Neural progenitor cell (in vitro differentiated cells): ENCODE data around the gene FMN1. TPM values are rescaled to one million over a fixed set of nuclear protein-coding genes. Genes with fewer than 3 reads are reported as not detected.

Source experiments
- DNase-seq: peaks from one replicate; pipeline ENCODE4 v3.0.0-alpha.2; 2016; ENCODE audit warnings: low spot score
- H2AFZ ChIP-seq: fragments of 200-600 bp; sonication (generic); replicated peaks from 2 replicates; pipeline ENCODE4 v1.6.1; 2016; ENCODE audit warnings: antibody characterized with exemption
- H3F3A ChIP-seq: fragments of 200-600 bp; sonication (generic); 2 replicates; pipeline ENCODE4 v1.6.1; 2016; ENCODE audit warnings: antibody characterized with exemption, low read depth
- H3K27ac ChIP-seq: fragments of 200-600 bp; sonication (generic); 2 replicates; pipeline ENCODE4 v1.5.1; 2016; ENCODE audit warnings: mild to moderate bottlenecking
- H3K27me3 ChIP-seq: fragments of 200-600 bp; sonication (generic); 2 replicates; pipeline ENCODE4 v1.6.1; 2016; ENCODE audit warnings: mild to moderate bottlenecking, moderate library complexity
- H3K36me3 ChIP-seq: fragments of 200-600 bp; sonication (generic); 2 replicates; pipeline ENCODE4 v1.5.1; 2016
- H3K4me1 ChIP-seq: fragments of 200-600 bp; sonication (generic); 2 replicates; pipeline ENCODE4 v1.6.1; 2016; ENCODE audit warnings: mixed run types
- H3K4me2 ChIP-seq: fragments of 200-600 bp; sonication (generic); 2 replicates; pipeline ENCODE4 v1.6.1; 2016
- H3K4me3 ChIP-seq: fragments of 200-600 bp; sonication (generic); 2 replicates; pipeline ENCODE4 v1.5.1; 2016
- H3K79me2 ChIP-seq: fragments of 200-600 bp; sonication (generic); 2 replicates; pipeline ENCODE4 v1.6.1; 2016; ENCODE audit warnings: low read depth
- H3K9ac ChIP-seq: fragments of 200-600 bp; sonication (generic); 2 replicates; pipeline ENCODE4 v1.6.1; 2016
- H3K9me3 ChIP-seq: fragments of 200-600 bp; sonication (generic); 2 replicates; pipeline ENCODE4 v1.5.1; 2016; ENCODE audit warnings: low read depth
- H4K20me1 ChIP-seq: fragments of 200-600 bp; sonication (generic); 2 replicates; pipeline ENCODE4 v1.6.1; 2016; ENCODE audit warnings: low read depth
- H3K27ac Mint-ChIP-seq: 3 replicates; pipeline ENCODE4 v1.8.0; 2021; ENCODE audit warnings: mixed read lengths
- H3K27me3 Mint-ChIP-seq: 2 replicates; pipeline ENCODE4 v1.8.0; 2022; ENCODE audit warnings: low read depth, mild to moderate bottlenecking, inconsistent platforms, moderate library complexity, mixed read lengths; ENCODE audit not compliant: insufficient read depth
- H3K36me3 Mint-ChIP-seq: 3 replicates; pipeline ENCODE4 v1.8.0; 2021; ENCODE audit warnings: mixed read lengths
- H3K4me1 Mint-ChIP-seq: 3 replicates; pipeline ENCODE4 v1.8.0; 2021; ENCODE audit warnings: mixed read lengths
- H3K4me3 Mint-ChIP-seq: 3 replicates; pipeline ENCODE4 v1.8.0; 2021; ENCODE audit warnings: mild to moderate bottlenecking, moderate library complexity, mixed read lengths
- H3K9me3 Mint-ChIP-seq: 3 replicates; pipeline ENCODE4 v1.8.0; 2020; ENCODE audit warnings: mixed read lengths
- EZH2 ChIP-seq: fragments of 200-600 bp; sonication (generic); IDR thresholded peaks from 2 replicates; pipeline ENCODE4 v1.6.1; 2017; ENCODE audit warnings: antibody characterized with exemption, mild to moderate bottlenecking, moderate library complexity
- EZH2phosphoT487 ChIP-seq: fragments of 200-600 bp; sonication (generic); IDR thresholded peaks from 2 replicates; pipeline ENCODE4 v1.6.1; 2017; ENCODE audit warnings: antibody characterized with exemption
- total RNA-seq: library from RNA; depleted of rRNA; stranded (reverse); fragments of >200 nt; gene quantifications from 2 replicates; pipeline ENCODE4 v1.2.3, GENCODE V29; 2015; ENCODE audit warnings: low replicate concordance
- TF ChIP-seq, protein P1 (sequence below): fragments of 200-600 bp; sonication (generic); IDR thresholded peaks from 2 replicates; pipeline ENCODE4 v1.5.1; 2017; ENCODE audit warnings: antibody characterized with exemption, mild to moderate bottlenecking

Gene FMN1
- total RNA-seq, 1 donor from 2014 or later = 5.7 TPM

DNA sequence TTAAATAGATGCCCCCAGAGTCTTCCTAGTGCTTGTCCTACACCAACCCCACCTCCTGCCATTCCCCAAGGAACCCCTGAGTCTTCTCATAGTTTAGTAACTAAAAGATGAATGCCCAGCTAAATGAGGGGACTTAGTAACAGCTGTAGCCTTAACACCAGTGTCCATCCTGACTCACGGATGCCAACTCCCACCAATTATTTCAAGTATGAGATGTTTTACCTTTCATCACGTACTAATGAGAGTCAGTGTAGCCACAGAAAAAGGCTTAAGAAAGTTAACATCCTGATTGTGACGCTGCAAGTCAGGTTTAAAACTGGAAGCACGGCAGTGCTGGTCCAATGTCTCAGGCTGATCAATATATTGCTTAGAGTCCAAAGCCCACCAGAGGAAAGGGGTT lies 109.9 kb downstream of the FMN1 start:
- Mint-ChIP-seq H3K27me3 (peaks cover 2% of the 10 kb centered on the region), H3K4me1 (peaks cover 50% of the 10 kb centered on the region), H3K9me3 (no peaks in the 10 kb centered on the region), H3K36me3 (no peaks in the 10 kb centered on the region), H3K4me3 (no peak overlapping the region), H3K27ac (no peak overlapping the region)
- Histone ChIP-seq H3F3A (no peaks in the 10 kb centered on the region), H2AFZ (no peak overlapping the region), H3K9ac (no peak overlapping the region), H3K27me3 (no peaks in the 10 kb centered on the region), H3K4me3 (no peak overlapping the region), H3K9me3 (no peaks in the 10 kb centered on the region), H4K20me1 (no peaks in the 10 kb centered on the region), H3K36me3 (no peaks in the 10 kb centered on the region), H3K4me1 (peaks cover 8% of the 10 kb centered on the region), H3K79me2 (no peaks in the 10 kb centered on the region), H3K27ac (no peak overlapping the region), H3K4me2 (no peak overlapping the region)
- DNase-seq = no peak
- TF ChIP-seq, protein P1, sequence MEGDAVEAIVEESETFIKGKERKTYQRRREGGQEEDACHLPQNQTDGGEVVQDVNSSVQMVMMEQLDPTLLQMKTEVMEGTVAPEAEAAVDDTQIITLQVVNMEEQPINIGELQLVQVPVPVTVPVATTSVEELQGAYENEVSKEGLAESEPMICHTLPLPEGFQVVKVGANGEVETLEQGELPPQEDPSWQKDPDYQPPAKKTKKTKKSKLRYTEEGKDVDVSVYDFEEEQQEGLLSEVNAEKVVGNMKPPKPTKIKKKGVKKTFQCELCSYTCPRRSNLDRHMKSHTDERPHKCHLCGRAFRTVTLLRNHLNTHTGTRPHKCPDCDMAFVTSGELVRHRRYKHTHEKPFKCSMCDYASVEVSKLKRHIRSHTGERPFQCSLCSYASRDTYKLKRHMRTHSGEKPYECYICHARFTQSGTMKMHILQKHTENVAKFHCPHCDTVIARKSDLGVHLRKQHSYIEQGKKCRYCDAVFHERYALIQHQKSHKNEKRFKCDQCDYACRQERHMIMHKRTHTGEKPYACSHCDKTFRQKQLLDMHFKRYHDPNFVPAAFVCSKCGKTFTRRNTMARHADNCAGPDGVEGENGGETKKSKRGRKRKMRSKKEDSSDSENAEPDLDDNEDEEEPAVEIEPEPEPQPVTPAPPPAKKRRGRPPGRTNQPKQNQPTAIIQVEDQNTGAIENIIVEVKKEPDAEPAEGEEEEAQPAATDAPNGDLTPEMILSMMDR = no peak
- TF ChIP-seq EZH2phosphoT487 = no peak
- no peak for TF ChIP-seq EZH2

DNA sequence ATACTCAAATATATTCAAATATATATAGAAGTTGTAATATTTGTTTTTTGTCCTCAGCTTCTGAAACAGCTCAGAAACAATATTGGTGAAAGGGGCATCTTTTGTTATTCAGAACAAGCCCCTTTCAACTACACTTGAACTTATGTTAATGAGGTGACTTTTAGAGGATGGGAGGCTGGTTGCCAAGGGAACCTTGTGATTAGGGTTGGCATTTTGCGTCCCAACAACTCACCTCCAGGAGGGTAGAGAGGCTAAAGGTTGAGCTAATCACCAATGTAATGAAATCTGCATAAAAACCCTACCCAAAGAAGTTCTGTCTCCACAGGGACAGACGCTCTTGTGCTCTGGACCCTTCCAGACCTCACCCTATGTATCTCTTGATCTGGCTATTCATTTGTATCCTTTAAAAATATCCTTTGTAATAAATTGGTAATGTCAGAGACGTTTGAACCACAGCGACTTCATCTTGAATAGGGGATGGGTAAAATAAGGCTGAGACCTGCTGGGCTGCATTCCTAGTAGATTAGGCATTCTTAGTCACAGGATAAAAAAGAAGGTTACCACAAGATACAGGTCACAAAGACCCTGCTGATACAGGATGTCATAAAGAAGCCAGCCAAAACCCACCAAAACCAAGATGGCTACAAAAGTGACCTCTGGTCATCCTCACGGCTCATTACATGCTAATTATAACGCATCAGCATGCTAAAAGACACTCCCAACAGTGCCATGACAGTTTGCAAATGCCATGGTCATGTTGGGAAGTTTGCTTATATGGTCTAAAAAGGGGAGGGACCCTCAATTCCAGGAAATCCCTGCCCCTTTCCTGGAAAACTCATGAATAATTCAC lies 111.1 kb downstream of the FMN1 start:
- Histone ChIP-seq H3K27me3 (no peaks in the 10 kb centered on the region), H3K9me3 (no peaks in the 10 kb centered on the region), H2AFZ (no peak overlapping the region), H3K4me3 (no peak overlapping the region), H3K36me3 (no peaks in the 10 kb centered on the region), H3F3A (no peaks in the 10 kb centered on the region), H3K79me2 (no peaks in the 10 kb centered on the region), H3K4me2 (peak overlapping the region; percentile 7), H3K4me1 (peaks cover 8% of the 10 kb centered on the region), H3K27ac (no peak overlapping the region), H4K20me1 (no peaks in the 10 kb centered on the region), H3K9ac (no peak overlapping the region)
- H3K27ac Mint-ChIP-seq = peak overlapping the region; percentile 65
- H3K4me1 Mint-ChIP-seq = peaks cover 56% of the 10 kb centered on the region
- no peaks in the 10 kb centered on the region for H3K9me3 Mint-ChIP-seq
- DNase-seq = no peak
- H3K36me3 Mint-ChIP-seq = no peaks in the 10 kb centered on the region
- peaks cover 2% of the 10 kb centered on the region for H3K27me3 Mint-ChIP-seq
- H3K4me3 Mint-ChIP-seq = no peak overlapping the region
- TF ChIP-seq, protein P1 = no peak
- TF ChIP-seq EZH2phosphoT487 (no peak), EZH2 (no peak)

DNA sequence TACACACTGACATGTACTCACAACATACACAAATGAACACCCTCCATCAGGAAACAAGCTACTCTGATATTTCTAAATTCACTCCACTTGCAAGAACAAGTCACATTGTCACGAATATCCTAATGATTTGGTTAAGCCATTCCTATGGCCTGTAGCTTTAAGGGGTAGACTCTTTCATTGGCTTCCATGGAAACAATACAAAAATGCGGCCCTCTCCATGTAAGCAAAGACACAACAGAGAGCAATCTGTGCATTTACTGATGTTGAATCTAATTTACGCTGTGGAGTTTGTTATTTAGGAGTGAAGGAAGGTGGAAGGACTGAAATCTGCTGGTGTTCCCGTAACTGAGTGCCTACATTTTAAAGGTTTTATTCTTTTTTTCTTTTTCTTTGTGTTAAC lies 114.5 kb downstream of the FMN1 start:
- no peaks in the 10 kb centered on the region for H3K27me3 Mint-ChIP-seq
- Histone ChIP-seq H2AFZ (no peak overlapping the region), H3K36me3 (no peaks in the 10 kb centered on the region), H4K20me1 (no peaks in the 10 kb centered on the region), H3K79me2 (no peaks in the 10 kb centered on the region), H3K9ac (no peak overlapping the region), H3K9me3 (no peaks in the 10 kb centered on the region), H3K4me2 (no peak overlapping the region), H3K27ac (no peak overlapping the region), H3K4me1 (peaks cover 8% of the 10 kb centered on the region), H3K4me3 (no peak overlapping the region), H3K27me3 (no peaks in the 10 kb centered on the region), H3F3A (peaks cover 4% of the 10 kb centered on the region)
- H3K27ac Mint-ChIP-seq = peak overlapping the region; percentile 87
- DNase-seq = no peak
- TF ChIP-seq EZH2 (no peak), EZH2phosphoT487 (no peak)
- TF ChIP-seq, protein P1 = no peak
- H3K4me1 Mint-ChIP-seq = peaks cover 55% of the 10 kb centered on the region
- peak overlapping the region; percentile 14 for H3K4me3 Mint-ChIP-seq
- H3K9me3 Mint-ChIP-seq = no peaks in the 10 kb centered on the region
- no peaks in the 10 kb centered on the region for H3K36me3 Mint-ChIP-seq
